GM12878 (cell line): Measurements from ENCODE around the gene NLGN1. TPM values are rescaled to one million over a fixed set of nuclear protein-coding genes. Genes with fewer than 3 reads are reported as not detected.

Experiments
- ATAC-seq: fragments of 200-7000 bp; cut with Tn5 transposase; 3 replicates; pipeline ENCODE4 v1.9.1; 2020; ENCODE audit warnings: mild to moderate bottlenecking, moderate library complexity
- BruUV-seq: library from RNA; stranded (reverse); fragments of 400-500 nt; replicated peaks from 2 replicates; lab custom pipeline; 2021; lab: Mats Ljungman, UMichigan
- CTCF ChIA-PET: fragments of 300-600 bp; sonication (Branson Sonifier 250); formaldehyde crosslinking; extraction: SDS; loops from one replicate; lab custom pipeline; 2021; ENCODE audit warnings: inconsistent platforms; lab: Yijun Ruan, JAX
- POLR2A ChIA-PET: fragments of 350-600 bp; formaldehyde crosslinking; extraction: SDS; loops from one replicate; lab custom pipeline; 2021; ENCODE audit warnings: inconsistent platforms; lab: Charles Lee
- RAD21 ChIA-PET: fragments of 300-600 bp; sonication (Branson Sonifier 250); formaldehyde crosslinking; loops from one replicate; lab custom pipeline; 2023; ENCODE audit warnings: antibody characterized with exemption; ENCODE audit not compliant: unreplicated experiment; lab: Charles Lee
- SMC1A ChIA-PET: fragments of 300-600 bp; sonication (Branson Sonifier 250); formaldehyde crosslinking; loops from one replicate; lab custom pipeline; 2023; ENCODE audit not compliant: unreplicated experiment, uncharacterized antibody; lab: Charles Lee
- DNase-seq: peaks from one replicate; pipeline ENCODE4 v3.0.0-alpha.2; 2011; ENCODE audit warnings: low read depth, low spot score
- FAIRE-seq: peaks from 3 replicates; lab custom pipeline; 2011; peaks lifted over from hg19 to GRCh38; lab: Jason Lieb, UNC
- H2AFZ ChIP-seq: 2 replicates; pipeline ENCODE4 v1.6.0; 2011; ENCODE audit warnings: low read depth, low read length, control low read depth; ENCODE audit not compliant: control insufficient read depth
- H3K27ac ChIP-seq: 2 replicates; pipeline ENCODE4 v1.5.1; 2011; ENCODE audit warnings: control low read depth; ENCODE audit not compliant: control insufficient read depth, insufficient read depth
- H3K27me3 ChIP-seq, 2 experiments: replicated peaks in 1 of 2; 2 replicates each; pipeline versions ENCODE4 v1.6.0 to v1.6.1; 2011; ENCODE audit warnings: low read length in 1 of 2; ENCODE audit not compliant: control insufficient read depth in 2 of 2, insufficient read depth in 2 of 2
- H3K36me3 ChIP-seq, 2 experiments: 2 replicates each; pipeline ENCODE4 v1.5.1; 2011; ENCODE audit warnings: low read length in 1 of 2; ENCODE audit not compliant: control insufficient read depth in 2 of 2, insufficient read depth in 2 of 2
- H3K4me1 ChIP-seq: 2 replicates; pipeline ENCODE4 v1.6.1; 2011; ENCODE audit warnings: mild to moderate bottlenecking, low read length, moderate library complexity, mixed read lengths; ENCODE audit not compliant: control insufficient read depth, insufficient read depth
- H3K4me2 ChIP-seq: 2 replicates; pipeline ENCODE4 v1.6.0; 2011; ENCODE audit warnings: control low read depth; ENCODE audit not compliant: control insufficient read depth, insufficient read depth
- H3K4me3 ChIP-seq: fragments of 200-600 bp; sonication (generic); 2 replicates; pipeline ENCODE4 v1.5.1; 2016
- H3K79me2 ChIP-seq: 2 replicates; pipeline ENCODE4 v1.6.0; 2011; ENCODE audit warnings: low read length; ENCODE audit not compliant: control insufficient read depth, insufficient read depth
- H3K9ac ChIP-seq: 2 replicates; pipeline ENCODE4 v1.8.0; 2011; ENCODE audit warnings: low read length, control low read depth, mixed read lengths; ENCODE audit not compliant: control insufficient read depth, insufficient read depth
- H3K9me3 ChIP-seq: replicated peaks from 3 replicates; pipeline ENCODE4 v1.5.1; 2011; ENCODE audit warnings: mild to moderate bottlenecking, low read length; ENCODE audit not compliant: control insufficient read depth, insufficient read depth
- H4K20me1 ChIP-seq: 2 replicates; pipeline ENCODE4 v1.6.0; 2011; ENCODE audit not compliant: control insufficient read depth, insufficient read depth
- BACH1 ChIP-seq: fragments of 450-650 bp; IDR thresholded peaks from 2 replicates; pipeline ENCODE4 v1.6.1; 2017; ENCODE audit warnings: mild to moderate bottlenecking, borderline replicate concordance
- BCLAF1 ChIP-seq: fragments of 450-650 bp; IDR thresholded peaks from 2 replicates; pipeline ENCODE4 v1.6.1; 2017; ENCODE audit warnings: antibody characterized with exemption, mild to moderate bottlenecking, moderate library complexity
- MLLT1 ChIP-seq: fragments of 450-650 bp; IDR thresholded peaks from 2 replicates; pipeline ENCODE4 v1.6.1; 2016; ENCODE audit warnings: mild to moderate bottlenecking
- MTA2 ChIP-seq: fragments of 450-650 bp; IDR thresholded peaks from 2 replicates; pipeline ENCODE4 v1.6.1; 2016; ENCODE audit warnings: low read depth, mild to moderate bottlenecking, moderate library complexity
- MYB ChIP-seq: fragments of 150-350 bp; IDR thresholded peaks from 2 replicates; pipeline ENCODE4 v1.6.1; 2014; ENCODE audit warnings: mild to moderate bottlenecking, low read depth, low read length, borderline replicate concordance
- PAX8 ChIP-seq: fragments of 450-650 bp; IDR thresholded peaks from 2 replicates; pipeline ENCODE4 v1.6.1; 2017; ENCODE audit warnings: mild to moderate bottlenecking, moderate library complexity
- SPI1 ChIP-seq: IDR thresholded peaks from 2 replicates; pipeline ENCODE4 v1.6.1; 2011; ENCODE audit warnings: low read depth, mild to moderate bottlenecking, low read length, moderate library complexity, borderline replicate concordance; ENCODE audit not compliant: insufficient read depth
- YY1 ChIP-seq: IDR thresholded peaks from 2 replicates; pipeline ENCODE4 v1.6.1; 2011; ENCODE audit warnings: low read depth, mild to moderate bottlenecking, low read length
- ZBED1 ChIP-seq: IDR thresholded peaks from 2 replicates; pipeline ENCODE4 v1.6.1; 2016; ENCODE audit warnings: borderline replicate concordance
- ZNF207 ChIP-seq: fragments of 450-650 bp; IDR thresholded peaks from 2 replicates; pipeline ENCODE4 v1.6.1; 2014; ENCODE audit warnings: antibody characterized with exemption, mild to moderate bottlenecking, borderline replicate concordance
- ZNF687 ChIP-seq: fragments of 450-650 bp; IDR thresholded peaks from 2 replicates; pipeline ENCODE4 v1.6.1; 2017; ENCODE audit warnings: mild to moderate bottlenecking, moderate library complexity
- WGBS: methylation state at CpG from one replicate; pipeline ENCODE4 v1.1.6; 2016; ENCODE audit warnings: low lambda C conversion rate; ENCODE audit not compliant: insufficient replicate concordance, insufficient coverage; ENCODE audit errors: missing lambda C conversion rate; 5-methylcytosine and 5-hydroxymethylcytosine counted together
- in situ Hi-C: fragments of 300-500 bp; cut with MboI; formaldehyde crosslinking; loops from 9 replicates; pipeline ENCODE4 v1.14.3; 2018; ENCODE audit warnings: mixed read lengths
- intact Hi-C: fragments of 100-400 bp; cut with micrococcal nuclease; formaldehyde crosslinking; loops from one replicate; pipeline ENCODE4 v1.14.2; 2022; ENCODE audit not compliant: unreplicated experiment
- polyA plus RNA-seq, 11 experiments: library from polyadenylated mRNA; depleted of rRNA in 4 of 11; unstranded in 6 of 11; stranded (reverse) in 5 of 11; fragments of >200 nt; fragmentation: Nextera tagmentation in 4 of 11; fragmentation: Illumina TruSeq in 1 of 11; extraction: Ambion mirVana in 4 of 11; extraction: Trizol in 1 of 11; gene quantifications; 1 replicate in 1 of 11; 2 replicates in 10 of 11; pipeline versions ENCODE4 v1.2.1 to v1.2.3, GENCODE V29; 2011 to 2016; ENCODE audit warnings: inconsistent platforms in 2 of 11, missing spikeins in 2 of 11, low read depth in 1 of 11
- total RNA-seq, 4 experiments: library from RNA; depleted of rRNA in 3 of 4; stranded (reverse); fragments of >200 nt in 3 of 4; fragmentation: Illumina TruSeq in 1 of 4; extraction: Trizol in 1 of 4; gene quantifications; 2 replicates each; pipeline versions ENCODE4 v1.2.1 to v1.2.3, GENCODE V29; 2013 to 2021

NLGN1 gene
- total and polyA plus RNA-seq, 10 of the 15 experiments (the other 5 are each of a cell fraction or from before 2014, with no cell fraction given) = not detected

GRCh38 chr3:173396191-173397041 is 1.1 kb upstream of the NLGN1 start:
- H3K27ac ChIP-seq = no peak overlapping the region
- ChIA-PET CTCF (no interaction called here), RAD21 (no interaction called here), SMC1A (no interaction called here), POLR2A (no interaction called here)
- H3K36me3 ChIP-seq = no peaks in the 10 kb centered on the region
- no peak overlapping the region for H3K4me3 ChIP-seq
- TF ChIP-seq MTA2 = no peak
- no peak for TF ChIP-seq PAX8
- no peak for TF ChIP-seq SPI1
- no peak for TF ChIP-seq MLLT1
- no peak for TF ChIP-seq ZBED1
- no peak for TF ChIP-seq BCLAF1
- TF ChIP-seq YY1 = no peak
- TF ChIP-seq ZNF207 = no peak
- TF ChIP-seq ZNF687 = no peak
- TF ChIP-seq MYB = no peak
- TF ChIP-seq BACH1 = no peak
- no peaks in the 10 kb centered on the region for H3K4me1 ChIP-seq
- H3K4me2 ChIP-seq = no peak overlapping the region
- ATAC-seq (no peak), DNase-seq (no peak), FAIRE-seq (no peak)
- no peaks in the 10 kb centered on the region for H3K79me2 ChIP-seq
- no peak overlapping the region for H2AFZ ChIP-seq
- WGBS = 34% methylated on average over 29 of the region's 29 CpGs
- peaks cover 5 to 12% of the 10 kb centered on the region in 2 experiments; a peak in 3 of 4 replicates for H3K27me3 ChIP-seq
- H4K20me1 ChIP-seq = no peaks in the 10 kb centered on the region
- intact Hi-C loops = no loop called here
- BruUV-seq = no TSS peak
- no peak overlapping the region for H3K9ac ChIP-seq
- in situ Hi-C loops = no loop called here
- H3K9me3 ChIP-seq = no peaks in the 10 kb centered on the region
